KMS-11 (cell line): ENCODE data around the gene VGLL3.

Experiments used
- H2AFZ ChIP-seq: fragments of 200-600 bp; sonication (generic); 2 replicates; pipeline ENCODE4 v1.6.1; 2016; ENCODE audit warnings: antibody characterized with exemption, mixed run types, low read depth
- H3K27ac ChIP-seq: fragments of 200-600 bp; sonication (generic); 2 replicates; pipeline ENCODE4 v1.6.1; 2016; ENCODE audit warnings: mild to moderate bottlenecking, mixed run types
- H3K27me3 ChIP-seq: fragments of 200-600 bp; sonication (generic); 2 replicates; pipeline ENCODE4 v1.6.1; 2017; ENCODE audit warnings: mild to moderate bottlenecking, low read depth, mixed run types, moderate library complexity; ENCODE audit not compliant: insufficient read depth
- H3K36me3 ChIP-seq: fragments of 200-600 bp; sonication (generic); 2 replicates; pipeline ENCODE4 v1.6.1; 2017; ENCODE audit warnings: mild to moderate bottlenecking, mixed run types; ENCODE audit not compliant: insufficient read depth
- H3K4me1 ChIP-seq: fragments of 200-600 bp; sonication (generic); 2 replicates; pipeline ENCODE4 v1.6.1; 2016; ENCODE audit warnings: mild to moderate bottlenecking, low read depth, mixed run types; ENCODE audit not compliant: poor library complexity, severe bottlenecking
- H3K4me2 ChIP-seq: fragments of 200-600 bp; sonication (generic); 2 replicates; pipeline ENCODE4 v1.7.0; 2016; ENCODE audit warnings: mild to moderate bottlenecking, mixed run types
- H3K4me3 ChIP-seq: fragments of 200-600 bp; sonication (generic); IDR thresholded peaks from 2 replicates; pipeline ENCODE4 v1.6.1; 2017; ENCODE audit warnings: low read depth, low read length, mixed read lengths; ENCODE audit not compliant: insufficient read depth
- H3K79me2 ChIP-seq: fragments of 200-600 bp; sonication (generic); 2 replicates; pipeline ENCODE4 v1.6.1; 2016; ENCODE audit warnings: low read depth, mixed run types; ENCODE audit not compliant: insufficient read depth
- H3K9ac ChIP-seq: fragments of 200-600 bp; sonication (generic); 2 replicates; pipeline ENCODE4 v1.6.1; 2016; ENCODE audit warnings: mild to moderate bottlenecking, mixed run types
- H4K20me1 ChIP-seq: fragments of 200-600 bp; sonication (generic); 2 replicates; pipeline ENCODE4 v1.6.1; 2016; ENCODE audit warnings: mild to moderate bottlenecking, mixed run types; ENCODE audit not compliant: insufficient read depth
- CTCF ChIP-seq: fragments of 200-600 bp; sonication (generic); conservative IDR thresholded peaks from 2 replicates; pipeline ENCODE4 v1.6.1; 2017; ENCODE audit warnings: low read depth, mild to moderate bottlenecking, antibody characterized with exemption, low read length, moderate library complexity, mixed read lengths

The VGLL3 gene

DNA sequence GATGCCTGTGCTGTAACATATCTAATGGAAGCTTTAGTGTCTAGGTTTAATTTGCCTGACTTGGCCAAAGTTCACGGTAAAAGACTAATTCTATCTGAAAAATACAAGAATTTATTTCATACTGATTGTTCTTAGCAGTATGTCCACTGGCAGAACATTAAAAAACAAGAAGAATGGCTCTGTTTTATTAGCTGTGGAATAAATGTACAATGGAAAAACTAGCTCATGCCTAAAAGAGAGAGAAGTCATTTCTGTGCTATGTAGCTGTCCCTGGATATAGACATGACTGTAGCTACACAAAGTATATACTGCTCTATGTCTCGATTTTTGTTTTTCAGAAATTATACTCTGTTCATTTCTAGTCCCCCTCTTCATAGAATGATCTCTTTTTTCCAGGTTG, 13.9 kb upstream of the VGLL3 start:
- H2AFZ ChIP-seq: no peak overlapping the region
- no peaks in the 10 kb centered on the region for H3K27me3 ChIP-seq

DNA sequence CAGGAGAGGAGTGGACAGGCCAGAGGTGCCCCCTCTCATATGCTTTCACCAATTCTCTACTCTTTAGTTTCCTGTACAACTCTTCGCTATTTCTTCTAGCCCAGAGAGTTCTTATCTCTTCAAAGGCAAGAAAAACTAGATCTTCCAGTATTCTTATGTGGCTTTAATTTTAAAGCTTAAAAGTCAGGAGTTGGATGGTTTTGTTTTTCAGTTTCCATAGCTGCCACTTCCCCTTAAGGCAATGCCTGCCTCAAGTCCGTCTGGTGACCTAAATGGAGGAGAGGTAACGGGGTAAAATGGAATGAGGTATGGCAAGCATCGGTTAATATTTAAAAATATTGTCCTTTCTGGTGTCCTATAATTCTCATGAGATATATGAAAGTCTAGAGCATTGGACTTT, 11.4 kb upstream of the VGLL3 start:
- Histone ChIP-seq H3K79me2 (no peaks in the 10 kb centered on the region), H3K36me3 (no peaks in the 10 kb centered on the region), H3K27ac (no peak overlapping the region), H3K9ac (no peak overlapping the region), H3K4me3 (no peak overlapping the region), H2AFZ (no peak overlapping the region), H4K20me1 (no peaks in the 10 kb centered on the region), H3K4me2 (no peak overlapping the region), H3K4me1 (no peaks in the 10 kb centered on the region), H3K27me3 (no peaks in the 10 kb centered on the region)
- no peak for TF ChIP-seq CTCF

More for the DNA sequence above, 13.9 kb upstream of the VGLL3 start:
- Histone ChIP-seq H3K4me3 (no peak overlapping the region), H3K4me2 (no peak overlapping the region), H3K27ac (no peak overlapping the region), H4K20me1 (no peaks in the 10 kb centered on the region), H3K36me3 (no peaks in the 10 kb centered on the region), H3K4me1 (no peaks in the 10 kb centered on the region), H3K9ac (no peak overlapping the region), H3K79me2 (no peaks in the 10 kb centered on the region)
- no peak for TF ChIP-seq CTCF

DNA sequence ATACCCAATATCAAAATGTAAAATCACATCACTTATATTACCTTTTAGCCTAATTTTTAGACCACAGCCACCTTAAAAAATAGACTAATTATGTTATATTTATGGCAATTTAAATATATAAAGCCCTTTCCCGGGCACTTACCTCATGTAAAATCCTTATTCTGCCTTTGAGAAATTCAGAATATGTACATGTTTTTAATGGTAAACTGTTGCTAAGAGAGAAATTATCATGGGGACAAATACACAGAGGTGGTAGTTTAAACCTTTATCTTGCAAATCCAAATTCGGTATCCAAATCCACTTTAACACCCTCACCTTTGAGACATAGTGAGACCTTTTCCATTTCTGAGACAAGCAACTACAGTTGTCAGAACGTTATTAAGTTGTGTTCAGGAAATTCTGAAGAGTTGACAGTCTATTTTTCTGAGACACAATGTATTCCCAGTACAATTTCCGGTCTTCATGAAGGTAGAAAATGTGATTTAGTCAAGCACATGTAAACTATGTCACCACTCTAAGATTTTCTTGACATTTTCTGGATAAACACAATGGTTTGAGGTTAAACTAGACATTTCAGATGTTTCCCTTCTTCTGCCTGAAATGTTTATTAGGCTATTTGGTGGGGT, 10.6 kb upstream of the VGLL3 start:
- TF ChIP-seq CTCF: no peak
- Histone ChIP-seq H3K4me3 (no peak overlapping the region), H3K27me3 (no peaks in the 10 kb centered on the region), H4K20me1 (no peaks in the 10 kb centered on the region), H3K4me1 (no peaks in the 10 kb centered on the region), H3K4me2 (no peak overlapping the region), H3K79me2 (no peaks in the 10 kb centered on the region), H2AFZ (no peak overlapping the region), H3K9ac (no peak overlapping the region), H3K36me3 (no peaks in the 10 kb centered on the region), H3K27ac (no peak overlapping the region)

- no peak overlapping the region for H2AFZ ChIP-seq
- H3K79me2 ChIP-seq: no peaks in the 10 kb centered on the region
- H4K20me1 ChIP-seq: no peaks in the 10 kb centered on the region
- no peak overlapping the region for H3K4me2 ChIP-seq
- no peak overlapping the region for H3K9ac ChIP-seq
- no peaks in the 10 kb centered on the region for H3K36me3 ChIP-seq
- no peaks in the 10 kb centered on the region for H3K27me3 ChIP-seq
- no peak overlapping the region for H3K27ac ChIP-seq
- TF ChIP-seq CTCF: no peak
- no peaks in the 10 kb centered on the region for H3K4me1 ChIP-seq
- no peak overlapping the region for H3K4me3 ChIP-seq
Observed at GRCh38 chr3:87000940-87001339, 10.0 kb upstream of the VGLL3 start.
